HepG2 (cell line): ENCODE data around the gene PRR22. TPM values are rescaled to one million over a fixed set of nuclear protein-coding genes. Genes with fewer than 3 reads are reported as not detected.
A peak's percentile ranks its signal among the peaks of the same experiment; 100 is the strongest.

Experiments used
- ARNT2 ChIP-seq: sonication (generic); formaldehyde crosslinking; IDR thresholded peaks from 2 replicates; pipeline ENCODE4 v1.8.0; 2022; ENCODE audit warnings: mild to moderate bottlenecking, low read depth, missing genetic modification reagents, moderate library complexity
- FOSL2 ChIP-seq: sonication (generic); formaldehyde crosslinking; IDR thresholded peaks from 2 replicates; pipeline ENCODE4 v1.4.0; 2020; ENCODE audit warnings: missing genetic modification reagents
- HMG20B ChIP-seq: conservative IDR thresholded peaks from 2 replicates; pipeline ENCODE4 v1.6.1; 2016; ENCODE audit warnings: missing genetic modification reagents, missing compliant biosample characterization
- IRF2 ChIP-seq: IDR thresholded peaks from 2 replicates; pipeline ENCODE4 v1.6.1; 2018; ENCODE audit warnings: missing genetic modification reagents, missing compliant biosample characterization
- NKX3-1 ChIP-seq: sonication (generic); formaldehyde crosslinking; IDR thresholded peaks from 2 replicates; pipeline ENCODE4 v1.5.0; 2020; ENCODE audit warnings: missing genetic modification reagents
- PRDM10 ChIP-seq: sonication (generic); formaldehyde crosslinking; IDR thresholded peaks from 2 replicates; pipeline ENCODE4 v1.4.0; 2020; ENCODE audit warnings: low read depth, missing genetic modification reagents
- RXRA ChIP-seq: sonication (generic); formaldehyde crosslinking; IDR thresholded peaks from 2 replicates; pipeline ENCODE4 v1.5.1; 2020; ENCODE audit warnings: missing genetic modification reagents
- SMYD3 ChIP-seq: sonication (generic); formaldehyde crosslinking; IDR thresholded peaks from 2 replicates; pipeline ENCODE4 v1.8.1; 2023; ENCODE audit warnings: mild to moderate bottlenecking, missing genetic modification reagents
- ZKSCAN1 ChIP-seq: fragments of 150-350 bp; IDR thresholded peaks from 2 replicates; pipeline ENCODE4 v1.6.1; 2014; ENCODE audit warnings: low read length
- ZNF251 ChIP-seq: sonication (generic); formaldehyde crosslinking; IDR thresholded peaks from 2 replicates; pipeline ENCODE4 v1.9.0; 2021; ENCODE audit warnings: mild to moderate bottlenecking, missing genetic modification reagents
- ZNF275 ChIP-seq: sonication (generic); formaldehyde crosslinking; IDR thresholded peaks from 2 replicates; pipeline ENCODE4 v1.8.0; 2022; ENCODE audit warnings: missing genetic modification reagents, mild to moderate bottlenecking, inconsistent platforms, borderline replicate concordance
- ZNF407 ChIP-seq: sonication (generic); formaldehyde crosslinking; IDR thresholded peaks from one replicate; pipeline ENCODE4 v1.5.1; 2020; ENCODE audit warnings: mild to moderate bottlenecking, missing genetic modification reagents; ENCODE audit errors: not compliant biosample characterization
- ZNF616 ChIP-seq: sonication (generic); formaldehyde crosslinking; IDR thresholded peaks from 2 replicates; pipeline ENCODE4 v1.5.0; 2020; ENCODE audit warnings: low read depth, mild to moderate bottlenecking, missing genetic modification reagents
- polyA plus RNA-seq, 8 experiments: library from polyadenylated mRNA; depleted of rRNA in 3 of 8; stranded (reverse) in 7 of 8; unstranded in 1 of 8; fragments of >200 nt; fragmentation: Illumina TruSeq in 4 of 8; extraction: Trizol in 4 of 8; gene quantifications; 2 replicates each; pipeline versions ENCODE4 v1.2.1 to v1.2.3, GENCODE V29; 2011 to 2016; ENCODE audit warnings: low read depth in 4 of 8, missing spikeins in 1 of 8, mixed read lengths in 1 of 8; ENCODE audit not compliant: insufficient read depth in 1 of 8
- total RNA-seq, 5 experiments: library from RNA; depleted of rRNA; stranded (reverse); fragments of >200 nt; fragmentation: Illumina TruSeq; extraction: Trizol; gene quantifications; 2 replicates each; pipeline ENCODE4 v1.2.3, GENCODE V29; 2016; ENCODE audit warnings: low read depth in 1 of 5
- TF ChIP-seq, protein P1 (sequence below): sonication (generic); formaldehyde crosslinking; IDR thresholded peaks from 2 replicates; pipeline ENCODE4 v1.4.0; 2020; ENCODE audit warnings: missing genetic modification reagents, mild to moderate bottlenecking, borderline replicate concordance

Gene PRR22
- total and polyA plus RNA-seq, 2 of the 13 experiments (the other 11 are each of a cell fraction or from before 2014, with no cell fraction given), result 0.84 to 2.3 TPM

- no peak for TF ChIP-seq ZNF407
- TF ChIP-seq, protein P1, sequence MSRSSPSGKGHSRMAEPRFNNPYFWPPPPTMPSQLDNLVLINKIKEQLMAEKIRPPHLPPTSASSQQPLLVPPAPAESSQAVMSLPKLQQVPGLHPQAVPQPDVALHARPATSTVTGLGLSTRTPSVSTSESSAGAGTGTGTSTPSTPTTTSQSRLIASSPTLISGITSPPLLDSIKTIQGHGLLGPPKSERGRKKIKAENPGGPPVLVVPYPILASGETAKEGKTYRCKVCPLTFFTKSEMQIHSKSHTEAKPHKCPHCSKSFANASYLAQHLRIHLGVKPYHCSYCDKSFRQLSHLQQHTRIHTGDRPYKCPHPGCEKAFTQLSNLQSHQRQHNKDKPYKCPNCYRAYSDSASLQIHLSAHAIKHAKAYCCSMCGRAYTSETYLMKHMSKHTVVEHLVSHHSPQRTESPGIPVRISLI (CRISPR knock-in tag), result peak; percentile 16; the same call in 1 of the 2 replicates
- TF ChIP-seq PRDM10, result no peak
- peak; percentile 88 for TF ChIP-seq SMYD3 (CRISPR knock-in tag)
- TF ChIP-seq ZNF275, result peak; percentile 80; the same call in 1 of the 2 replicates
- TF ChIP-seq ZNF616, result peak; percentile 75; the same call in 1 of the 2 replicates
- TF ChIP-seq HMG20B (CRISPR knock-in tag), result 0 out of 2 replicates have a peak, but pooled peaks have one; percentile 59
- no peak; the same call in 1 of the 2 replicates for TF ChIP-seq ZNF251 (CRISPR knock-in tag)
- peak; percentile 60 for TF ChIP-seq IRF2 (CRISPR knock-in tag)
- TF ChIP-seq ARNT2 (CRISPR knock-in tag), result peak; percentile 99
- no peak for TF ChIP-seq NKX3-1 (CRISPR knock-in tag)
- peak; percentile 99 for TF ChIP-seq FOSL2 (CRISPR knock-in tag)
- peak; percentile 87 for TF ChIP-seq RXRA
- TF ChIP-seq ZKSCAN1, result no peak
Observed at GRCh38 chr19:5827891-5828660, 43.5 kb upstream of the PRR22 start (continued).
